Activated T-cell treated with anti-CD3 and anti-CD28 coated beads, Interleukin-2, amount 50 U/mL, for 72 hours (primary cell): ENCODE data around the gene ACACA. TPM values are rescaled to one million over a fixed set of nuclear protein-coding genes. Genes with fewer than 3 reads are reported as not detected.

Source experiments
- ATAC-seq, 2 donors: fragments of 150-1000 bp; cut with Tn5 transposase; replicated peaks in 1 of 2; 2 replicates each; pipeline ENCODE4 v1.10.0; 2021; ENCODE audit warnings: moderate library complexity in 2 of 2, mild to moderate bottlenecking in 1 of 2
- DNase-seq, 2 donors: peaks; one replicate each; pipeline ENCODE4 v3.0.0; 2021 to 2022; ENCODE audit warnings: mixed read lengths in 1 of 2
- H3K27ac Mint-ChIP-seq: one replicate; pipeline ENCODE4 v1.8.0; 2022; ENCODE audit warnings: mild to moderate bottlenecking, moderate library complexity, mixed read lengths
- H3K27me3 Mint-ChIP-seq: one replicate; pipeline ENCODE4 v1.8.0; 2022; ENCODE audit warnings: low read depth, mixed read lengths
- H3K36me3 Mint-ChIP-seq, 2 donors: one replicate each; pipeline ENCODE4 v1.8.0; 2022; ENCODE audit warnings: mixed read lengths in 2 of 2, mild to moderate bottlenecking in 1 of 2; ENCODE audit not compliant: insufficient read depth in 2 of 2
- H3K4me1 Mint-ChIP-seq: one replicate; pipeline ENCODE4 v1.8.0; 2022; ENCODE audit warnings: low read depth, mixed read lengths
- H3K4me3 Mint-ChIP-seq, 2 donors: one replicate each; pipeline ENCODE4 v1.8.0; 2022; ENCODE audit warnings: mild to moderate bottlenecking in 2 of 2, mixed read lengths in 2 of 2, moderate library complexity in 2 of 2
- H3K9me3 Mint-ChIP-seq, 2 donors: one replicate each; pipeline ENCODE4 v1.8.0; 2022; ENCODE audit warnings: mixed read lengths in 2 of 2
- total RNA-seq, 2 donors: library from RNA; stranded (reverse); gene quantifications; one replicate each; pipeline ENCODE4 v1.2.3, GENCODE V29; 2022

ACACA gene
- total RNA-seq, 2 donors from 2014 or later, result 53.2 to 53.3 TPM

GRCh38 chr17:37255432-37255831, 151.2 kb downstream of the ACACA start:
- Mint-ChIP-seq H3K9me3 (no peaks in the 10 kb centered on the region), H3K4me3 (no peak overlapping the region), H3K27ac (no peak overlapping the region), H3K27me3 (no peaks in the 10 kb centered on the region), H3K4me1 (no peaks in the 10 kb centered on the region), H3K36me3 (peaks cover 0 to 15% of the 10 kb centered on the region in 2 donors)
- no peak for ATAC-seq
- no peak for DNase-seq

GRCh38 chr17:37247825-37248224, 158.8 kb downstream of the ACACA start:
- Mint-ChIP-seq H3K36me3 (peaks cover 0 to 19% of the 10 kb centered on the region in 2 donors), H3K9me3 (no peaks in the 10 kb centered on the region), H3K27ac (no peak overlapping the region), H3K27me3 (no peaks in the 10 kb centered on the region), H3K4me1 (no peaks in the 10 kb centered on the region), H3K4me3 (no peak overlapping the region)
- ATAC-seq (no peak), DNase-seq (no peak)

GRCh38 chr17:37246085-37246484, 160.6 kb downstream of the ACACA start:
- H3K9me3 Mint-ChIP-seq, result no peaks in the 10 kb centered on the region
- H3K36me3 Mint-ChIP-seq, result peaks cover 5 to 14% of the 10 kb centered on the region in 2 donors
- H3K27me3 Mint-ChIP-seq, result no peaks in the 10 kb centered on the region
- H3K4me1 Mint-ChIP-seq, result no peaks in the 10 kb centered on the region
- DNase-seq (no peak), ATAC-seq (no peak)
- no peak overlapping the region for H3K4me3 Mint-ChIP-seq
- no peak overlapping the region for H3K27ac Mint-ChIP-seq

- H3K36me3 Mint-ChIP-seq, result peaks cover 10 to 19% of the 10 kb centered on the region in 2 donors
- ATAC-seq, result no peak
- H3K4me3 Mint-ChIP-seq, result no peak overlapping the region
- H3K27ac Mint-ChIP-seq, result peak overlapping the region; percentile 60
- no peaks in the 10 kb centered on the region for H3K4me1 Mint-ChIP-seq
- no peaks in the 10 kb centered on the region for H3K9me3 Mint-ChIP-seq
- no peak for DNase-seq
- no peaks in the 10 kb centered on the region for H3K27me3 Mint-ChIP-seq
These were observed 166.3 kb downstream of the ACACA start for GRCh38 chr17:37240381-37240780.

- Mint-ChIP-seq H3K27ac (peak overlapping the region; percentile 60), H3K4me1 (no peaks in the 10 kb centered on the region), H3K9me3 (no peaks in the 10 kb centered on the region), H3K36me3 (peaks cover 13 to 19% of the 10 kb centered on the region in 2 donors), H3K4me3 (no peak overlapping the region), H3K27me3 (no peaks in the 10 kb centered on the region)
- no peak for DNase-seq
- ATAC-seq, result no peak
These were observed 166.8 kb downstream of the ACACA start for GRCh38 chr17:37239690-37240334.

- Mint-ChIP-seq H3K9me3 (no peaks in the 10 kb centered on the region), H3K27me3 (no peaks in the 10 kb centered on the region), H3K4me3 (no peak overlapping the region), H3K27ac (no peak overlapping the region), H3K4me1 (no peaks in the 10 kb centered on the region), H3K36me3 (peaks cover 3 to 26% of the 10 kb centered on the region in 2 donors)
- DNase-seq (no peak), ATAC-seq (no peak)
These were observed 172.5 kb downstream of the ACACA start for GRCh38 chr17:37234106-37234505.

GRCh38 chr17:37233036-37233435, 173.6 kb downstream of the ACACA start:
- no peak overlapping the region for H3K4me3 Mint-ChIP-seq
- no peak for DNase-seq
- H3K9me3 Mint-ChIP-seq, result no peaks in the 10 kb centered on the region
- H3K36me3 Mint-ChIP-seq, result peaks cover 3 to 21% of the 10 kb centered on the region in 2 donors
- no peak for ATAC-seq
- H3K27me3 Mint-ChIP-seq, result no peaks in the 10 kb centered on the region
- no peak overlapping the region for H3K27ac Mint-ChIP-seq
- no peaks in the 10 kb centered on the region for H3K4me1 Mint-ChIP-seq

GRCh38 chr17:37231887-37232286, 174.7 kb downstream of the ACACA start:
- no peak overlapping the region for H3K4me3 Mint-ChIP-seq
- H3K27ac Mint-ChIP-seq, result no peak overlapping the region
- ATAC-seq (no peak), DNase-seq (no peak)
- no peaks in the 10 kb centered on the region for H3K27me3 Mint-ChIP-seq
- H3K36me3 Mint-ChIP-seq, result peaks cover 3 to 15% of the 10 kb centered on the region in 2 donors
- H3K9me3 Mint-ChIP-seq, result no peaks in the 10 kb centered on the region
- H3K4me1 Mint-ChIP-seq, result no peaks in the 10 kb centered on the region

GRCh38 chr17:37230633-37231032, 176.0 kb downstream of the ACACA start:
- no peaks in the 10 kb centered on the region for H3K27me3 Mint-ChIP-seq
- no peaks in the 10 kb centered on the region for H3K9me3 Mint-ChIP-seq
- H3K36me3 Mint-ChIP-seq, result peaks cover 3 to 15% of the 10 kb centered on the region in 2 donors
- H3K27ac Mint-ChIP-seq, result no peak overlapping the region
- ATAC-seq (no peak), DNase-seq (no peak)
- H3K4me1 Mint-ChIP-seq, result no peaks in the 10 kb centered on the region
- no peak overlapping the region for H3K4me3 Mint-ChIP-seq

GRCh38 chr17:37225465-37225864, 181.2 kb downstream of the ACACA start:
- DNase-seq (no peak), ATAC-seq (no peak)
- Mint-ChIP-seq H3K4me1 (no peaks in the 10 kb centered on the region), H3K27ac (no peak overlapping the region), H3K36me3 (peaks cover 0 to 7% of the 10 kb centered on the region in 2 donors), H3K4me3 (no peak overlapping the region), H3K27me3 (no peaks in the 10 kb centered on the region), H3K9me3 (no peaks in the 10 kb centered on the region)

GRCh38 chr17:37221865-37222264, 184.8 kb downstream of the ACACA start:
- no peak for ATAC-seq
- H3K27me3 Mint-ChIP-seq, result no peaks in the 10 kb centered on the region
- H3K4me1 Mint-ChIP-seq, result no peaks in the 10 kb centered on the region
- no peak overlapping the region for H3K27ac Mint-ChIP-seq
- DNase-seq, result no peak
- H3K36me3 Mint-ChIP-seq, result peaks cover 5% of the 10 kb centered on the region in 2 donors
- no peaks in the 10 kb centered on the region for H3K9me3 Mint-ChIP-seq
- no peak overlapping the region for H3K4me3 Mint-ChIP-seq

GRCh38 chr17:37220607-37220953, 186.1 kb downstream of the ACACA start:
- ATAC-seq (no peak), DNase-seq (peak; percentile 5 to 6)
- Mint-ChIP-seq H3K36me3 (peaks cover 5 to 12% of the 10 kb centered on the region in 2 donors), H3K9me3 (no peaks in the 10 kb centered on the region), H3K4me3 (no peak overlapping the region), H3K27ac (no peak overlapping the region), H3K27me3 (no peaks in the 10 kb centered on the region), H3K4me1 (no peaks in the 10 kb centered on the region)

- Mint-ChIP-seq H3K27ac (no peak overlapping the region), H3K9me3 (no peaks in the 10 kb centered on the region)
These were observed 186.6 kb downstream of the ACACA start for GRCh38 chr17:37219876-37220606.

GRCh38 chr17:37218849-37219248, 187.8 kb downstream of the ACACA start:
- no peaks in the 10 kb centered on the region for H3K9me3 Mint-ChIP-seq
- H3K36me3 Mint-ChIP-seq, result peaks cover 5 to 14% of the 10 kb centered on the region in 2 donors
- ATAC-seq (no peak), DNase-seq (no peak)
- H3K27ac Mint-ChIP-seq, result no peak overlapping the region
- no peaks in the 10 kb centered on the region for H3K27me3 Mint-ChIP-seq
- no peaks in the 10 kb centered on the region for H3K4me1 Mint-ChIP-seq
- H3K4me3 Mint-ChIP-seq, result no peak overlapping the region

More at GRCh38 chr17:37219876-37220606, 186.6 kb downstream of the ACACA start:
- Mint-ChIP-seq H3K36me3 (peaks cover 5 to 12% of the 10 kb centered on the region in 2 donors), H3K27me3 (no peaks in the 10 kb centered on the region), H3K4me1 (no peaks in the 10 kb centered on the region), H3K4me3 (no peak overlapping the region)
- ATAC-seq (no peak), DNase-seq (no peak)
